ENCODE data around the gene SERINC4.
"Not testable (repeated sequence)": the region's sequence is repeated elsewhere in the genome, so short reads cannot be mapped to it uniquely, and the experiment has no call there.

Gene SERINC4

DNA sequence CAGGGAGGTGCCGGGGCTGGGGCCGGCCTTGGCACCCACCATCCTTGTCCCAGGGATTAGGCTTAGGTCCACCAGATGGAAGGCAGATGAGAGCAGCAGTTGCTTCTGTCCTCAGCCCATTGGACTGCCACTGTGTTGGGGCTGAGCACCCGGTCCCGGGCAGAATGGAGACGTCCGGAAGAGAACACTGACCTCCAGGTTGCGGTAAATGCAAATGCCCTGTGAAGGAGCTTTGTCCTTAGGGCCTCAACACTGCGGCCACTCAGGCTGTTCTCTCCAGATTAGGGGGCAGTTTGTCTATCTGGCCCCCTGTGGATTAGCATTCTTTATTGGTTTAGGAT, at the start of gene SERINC4:
Gene SERINC4, minus strand, starts transcription at position 276 of the 341 bp plus-strand sequence. Its CDS starts 234 bp downstream, at position 42.
- no peak for DNase-seq

DNA sequence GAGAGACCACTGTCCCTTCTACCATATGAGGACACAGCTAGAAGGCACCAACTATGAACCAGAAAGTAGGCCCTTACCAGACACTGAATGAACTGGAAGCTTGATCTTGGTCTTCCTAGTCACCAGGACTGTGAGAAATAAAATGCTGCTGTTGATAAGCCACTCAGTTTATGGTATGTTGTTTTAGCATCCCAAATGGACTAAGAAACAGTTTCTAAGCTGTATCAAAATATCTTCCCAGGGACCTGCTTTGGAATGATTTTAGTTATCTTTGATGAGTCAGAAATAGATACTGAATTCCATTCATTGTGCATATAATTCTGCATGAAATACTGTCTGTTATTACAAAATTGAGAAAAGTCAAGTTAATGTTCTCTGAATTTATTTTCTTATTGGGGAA, 45.4 kb upstream of the SERINC4 start:
- DNase-seq, result no peak

DNA sequence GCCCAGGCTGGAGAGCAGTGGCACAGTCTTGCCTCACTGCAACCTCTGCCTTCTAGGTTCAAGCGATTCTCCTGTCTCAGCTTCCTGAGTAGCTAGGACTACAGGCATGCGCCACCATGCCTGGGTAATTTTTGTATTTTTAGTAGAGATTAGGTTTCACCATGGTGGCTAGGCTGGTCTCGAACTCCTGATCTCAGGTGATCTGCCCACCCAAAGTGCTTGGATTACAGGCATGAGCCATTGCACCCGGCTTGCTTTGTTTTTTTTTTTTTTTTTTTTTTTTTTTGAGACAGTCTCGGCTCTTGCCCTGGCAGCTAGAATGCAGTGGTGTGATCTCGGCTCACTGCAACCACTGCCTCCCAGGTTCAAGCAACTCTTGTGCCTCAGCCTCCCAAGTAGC, 32.5 kb upstream of the SERINC4 start:
- not testable (repeated sequence) for DNase-seq

DNA sequence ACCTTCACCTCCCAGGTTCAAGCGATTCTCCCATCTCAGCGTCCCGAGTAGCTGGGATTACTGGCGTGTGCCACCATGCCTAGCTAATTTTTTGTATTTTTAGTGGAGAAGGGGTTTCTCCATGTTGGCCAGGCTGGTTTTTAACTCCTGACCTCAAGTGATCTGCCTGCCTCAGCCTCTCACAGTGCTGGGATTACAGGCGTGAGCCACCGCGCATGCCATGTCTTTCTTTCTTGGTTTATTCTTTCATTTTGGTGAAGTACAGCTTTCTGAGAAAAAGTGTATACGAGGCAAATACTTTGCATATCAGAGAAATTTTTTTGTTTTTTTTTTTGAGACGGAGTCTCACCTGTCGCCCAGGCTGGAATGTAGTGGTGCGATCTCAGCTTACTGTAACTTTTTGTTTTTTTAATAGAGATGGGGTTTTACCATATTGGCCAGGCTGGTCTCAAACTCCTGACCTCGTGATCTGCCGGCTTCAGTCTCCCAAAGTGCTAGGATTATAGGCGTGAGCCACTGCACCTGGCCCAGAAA, 31.6 kb upstream of the SERINC4 start:
- DNase-seq, result not testable (repeated sequence)

DNA sequence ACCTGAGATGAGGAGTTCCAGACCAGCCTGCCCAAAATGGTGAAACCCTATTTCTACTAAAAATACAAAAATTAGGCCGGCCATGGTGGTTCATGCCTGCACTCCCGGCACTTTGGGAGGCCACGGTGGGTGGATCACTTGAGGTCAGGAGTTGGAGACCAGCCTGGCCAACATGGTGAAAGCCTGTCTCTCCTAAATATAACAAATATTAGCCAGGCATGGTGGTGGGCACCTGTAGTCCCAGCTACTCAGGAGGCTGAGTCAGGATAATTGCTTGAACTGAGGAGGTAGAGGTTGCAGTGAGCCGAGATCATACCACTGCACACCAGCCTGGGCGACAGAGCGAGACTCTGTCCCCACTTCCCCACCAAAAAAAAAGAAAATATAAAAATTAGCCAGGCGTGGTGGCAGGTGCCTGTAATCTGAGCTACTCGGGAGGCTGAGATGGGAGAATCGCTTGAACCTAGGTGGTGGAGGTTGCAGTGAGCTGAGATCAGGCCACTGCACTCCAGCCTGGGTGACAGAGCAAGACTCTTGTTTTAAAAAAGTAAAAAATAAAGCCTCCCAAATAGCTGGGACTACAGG, 30.8 kb upstream of the SERINC4 start:
- not testable (repeated sequence) for DNase-seq

DNA sequence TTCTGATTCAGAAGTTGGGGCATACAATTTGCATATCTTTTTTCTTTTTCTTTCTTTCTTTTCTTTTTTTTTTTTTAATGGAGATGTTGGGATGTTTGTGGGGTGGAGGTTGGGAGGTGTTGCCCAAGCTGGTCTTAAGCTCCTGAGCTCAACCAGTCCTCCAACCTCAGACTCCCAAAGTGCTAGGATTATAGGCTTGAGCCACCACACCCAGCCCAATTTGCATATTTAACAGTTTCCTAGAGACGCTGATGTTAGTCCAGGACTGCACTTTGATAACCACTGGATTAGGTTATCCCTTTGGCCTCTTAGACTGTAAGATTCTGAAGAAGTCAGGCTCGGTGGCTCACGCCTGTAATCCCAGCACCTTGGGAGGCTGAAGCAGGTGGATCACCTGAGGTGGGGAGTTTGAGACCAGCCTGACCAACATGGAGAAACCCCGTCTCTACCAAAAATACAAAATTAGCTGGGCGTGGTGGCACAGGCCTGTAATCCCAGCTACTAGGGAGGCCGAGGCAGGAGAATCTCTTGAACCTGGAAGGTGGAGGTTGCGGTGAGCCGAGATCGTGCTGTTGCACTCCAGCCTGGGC, 30.0 kb upstream of the SERINC4 start:
- not testable (repeated sequence) for DNase-seq

DNA sequence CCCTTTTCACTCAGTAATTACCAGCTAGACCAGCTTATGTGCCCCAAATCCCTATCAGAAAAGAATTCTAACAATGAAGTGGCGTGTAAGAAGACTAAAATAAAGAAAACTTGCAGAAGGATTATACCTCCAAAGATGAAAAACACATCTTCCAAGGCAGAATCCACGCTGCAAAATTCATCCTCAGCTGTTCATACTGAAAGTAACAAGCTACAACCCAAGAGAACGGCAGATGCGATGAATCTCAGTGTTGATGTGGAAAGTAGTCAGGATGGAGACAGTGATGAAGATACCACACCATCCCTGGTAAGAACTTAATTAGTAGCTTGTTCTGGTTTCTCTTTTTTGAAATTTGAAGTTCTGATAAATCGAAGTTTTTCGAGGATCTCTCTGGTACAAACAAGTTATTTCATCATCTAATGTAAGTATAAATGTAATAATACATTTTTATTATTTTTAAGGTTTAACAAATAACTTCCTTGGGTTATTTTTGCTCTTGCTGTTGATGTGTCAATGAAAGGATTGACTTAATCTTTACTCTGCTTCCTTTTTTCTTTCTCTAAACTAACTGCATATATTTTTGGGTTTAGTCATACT, 28.1 kb upstream of the SERINC4 start:
- no peak for DNase-seq

DNA sequence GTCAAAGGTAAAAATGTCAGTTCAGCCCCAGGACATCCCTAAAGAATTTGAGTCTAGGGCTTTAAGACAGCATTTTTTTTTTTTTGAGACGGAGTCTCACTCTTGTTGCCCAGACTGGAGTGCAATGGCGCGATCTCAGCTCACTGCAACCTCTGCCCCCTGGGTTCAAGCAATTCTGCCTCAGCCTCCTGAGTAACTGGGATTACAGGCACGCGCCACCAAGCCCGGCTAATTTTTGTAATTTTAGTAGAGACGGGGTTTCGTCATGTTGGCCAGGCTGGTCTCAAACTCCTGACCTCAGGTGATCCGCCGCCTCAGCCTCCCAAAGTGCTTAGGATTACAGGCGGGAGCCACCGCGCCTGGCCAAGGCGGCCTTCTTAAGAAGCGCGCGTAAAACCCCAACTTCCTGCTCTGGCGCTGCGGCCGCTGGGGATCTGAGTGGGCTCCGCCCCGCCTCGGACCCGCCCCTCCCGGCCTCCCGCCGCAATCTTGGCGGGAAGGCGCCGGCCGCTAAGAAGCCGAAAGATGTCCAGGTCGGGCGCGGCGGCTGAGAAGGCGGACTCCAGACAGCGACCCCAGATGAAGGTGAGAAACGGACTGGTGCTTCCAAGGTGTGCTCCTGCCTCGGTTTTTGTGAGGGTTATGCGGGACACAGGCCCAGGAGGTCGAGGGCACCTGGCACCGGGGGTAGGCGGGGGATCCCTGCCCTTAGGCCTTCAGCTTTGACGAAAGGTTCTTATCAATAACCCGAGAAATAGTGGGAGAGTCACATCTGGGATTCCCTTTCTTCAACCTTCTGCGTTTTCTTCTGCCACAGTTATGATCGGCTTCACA, 26.7 kb upstream of the SERINC4 start, which contains the start of gene WDR76:
Gene WDR76, plus strand, starts transcription at position 495 of the 834 bp plus-strand sequence. Its CDS starts 31 bp downstream, at position 526.
- DNase-seq, result peak; percentile 26

DNA sequence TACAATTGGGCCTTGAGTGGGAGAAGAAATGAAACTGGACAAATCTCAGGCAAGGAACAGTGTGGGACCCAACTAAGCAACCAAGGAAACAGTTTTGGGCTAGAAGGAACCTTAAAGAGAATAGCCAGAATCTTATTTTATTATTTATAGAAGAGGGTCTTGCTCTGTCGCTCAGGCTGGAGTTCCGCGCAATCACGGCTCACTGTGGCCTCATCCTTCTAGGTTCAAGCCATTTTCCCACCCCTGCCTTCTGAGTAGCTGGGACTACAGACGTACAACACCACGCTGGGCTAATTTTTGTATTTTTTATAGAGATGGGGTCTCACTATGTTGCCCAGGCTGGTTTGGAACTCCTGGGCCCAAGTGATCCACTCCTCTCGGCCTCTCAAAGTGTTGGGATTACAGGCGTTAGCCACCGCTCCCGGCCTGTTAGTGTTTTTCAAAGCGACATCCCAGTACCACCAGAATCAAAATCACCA, 26.0 kb upstream of the SERINC4 start:
- DNase-seq, result no peak

DNA sequence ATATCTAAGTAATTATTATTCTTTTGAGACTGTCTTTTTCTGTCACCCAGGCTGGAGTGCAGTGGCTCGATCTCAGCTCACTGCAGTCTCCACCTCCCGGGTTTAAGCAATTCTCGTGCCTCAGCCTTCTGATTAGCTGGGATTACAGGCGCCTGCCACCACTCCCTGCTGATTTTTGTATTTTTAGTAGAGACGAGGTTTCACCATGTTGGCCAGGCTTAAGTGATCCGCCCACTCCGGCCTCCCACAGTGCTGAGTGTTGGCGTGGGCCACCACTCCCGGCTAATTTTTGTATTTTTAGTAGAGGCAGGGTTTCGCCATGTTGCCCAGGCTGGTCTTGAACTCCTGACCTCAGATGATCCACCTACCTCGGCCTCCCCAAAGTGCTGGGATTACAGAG, 25.3 kb upstream of the SERINC4 start:
- DNase-seq, result not testable (repeated sequence)

DNA sequence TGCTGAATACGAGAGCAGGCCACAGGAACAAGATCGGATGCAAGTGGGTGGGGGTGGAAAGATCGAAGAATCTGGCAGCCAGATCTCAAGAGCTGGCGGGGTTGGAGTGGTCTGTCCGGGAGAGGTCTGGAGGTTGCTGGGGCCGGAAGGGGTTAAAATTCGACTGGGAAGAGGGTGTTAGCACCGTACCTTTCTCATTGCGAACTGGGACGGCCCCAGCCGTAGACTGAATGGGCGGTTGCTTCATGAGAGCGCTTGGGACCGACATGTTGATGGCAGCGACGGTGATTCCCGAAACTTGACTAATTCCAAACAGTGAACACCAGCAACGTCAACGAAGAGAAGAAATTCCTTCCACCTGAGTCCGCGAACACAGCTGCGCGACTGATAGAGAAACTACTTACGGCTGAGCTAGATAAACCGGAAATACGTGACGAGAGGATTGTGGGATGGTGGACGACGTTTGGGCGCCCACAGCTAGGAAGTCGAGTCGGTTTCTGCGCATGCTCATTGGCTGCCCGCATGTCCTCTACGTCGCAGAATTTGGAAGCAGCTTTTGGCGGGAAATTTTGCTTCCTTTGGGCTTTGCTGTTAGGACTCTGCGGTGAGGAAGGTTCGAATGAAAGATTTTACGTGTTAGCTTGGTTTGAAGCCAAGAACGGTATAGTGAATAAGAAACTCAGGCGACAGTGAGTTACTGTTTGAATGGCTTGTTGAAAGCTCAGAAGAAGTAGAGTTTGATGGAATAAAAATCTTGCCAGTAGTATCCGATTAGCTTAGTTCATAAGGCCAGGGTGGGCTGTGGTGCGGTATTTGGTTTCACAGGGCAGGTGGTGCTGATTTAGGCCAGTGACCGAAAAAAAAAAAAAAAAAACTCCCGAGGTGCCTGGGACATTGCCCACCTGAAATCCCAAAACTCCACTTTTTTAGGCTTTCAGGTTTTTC, 24.6 kb upstream of the SERINC4 start, which contains the start of gene MFAP1:
Gene MFAP1, minus strand, starts transcription at position 389 of the 945 bp plus-strand sequence. Its CDS starts 121 bp downstream, at position 268.
- DNase-seq, result peak; percentile 88

DNA sequence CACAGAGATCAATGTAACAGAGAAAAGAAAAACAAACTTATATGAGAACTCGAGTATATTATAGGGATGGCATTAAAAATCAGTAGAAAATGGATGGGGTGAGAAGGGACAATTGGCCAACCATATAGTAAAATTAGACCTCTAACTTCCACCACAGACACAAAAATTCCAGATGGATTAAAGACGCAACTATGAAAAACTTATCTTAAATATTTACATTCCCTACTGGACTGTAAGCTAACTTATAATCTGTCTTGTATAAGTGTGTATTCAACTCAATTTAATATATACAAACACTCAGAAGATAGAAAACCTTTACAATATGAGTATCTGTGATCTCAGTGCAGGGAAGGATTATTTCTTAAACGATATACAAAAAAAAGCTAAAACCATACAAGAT, 21.5 kb upstream of the SERINC4 start:
- no peak for DNase-seq

DNA sequence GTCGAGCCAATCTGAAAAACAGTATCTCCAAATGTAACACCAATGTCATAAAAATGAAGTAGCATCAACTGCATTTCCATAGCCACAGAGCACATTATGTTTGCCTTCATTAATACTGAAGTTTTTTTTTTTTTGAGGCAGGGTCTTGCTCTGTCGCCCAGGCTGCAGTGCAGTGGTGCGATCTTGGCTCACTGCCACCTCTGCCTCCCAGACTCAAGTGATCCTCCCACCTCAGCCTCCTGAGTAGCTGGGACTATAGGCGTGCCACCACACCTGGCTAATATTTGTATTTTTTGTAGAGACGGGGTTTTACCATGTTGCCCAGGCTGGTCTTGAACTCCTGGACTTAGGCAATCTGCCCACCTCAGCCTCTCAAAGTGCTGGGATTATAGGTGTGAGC, 15.0 kb upstream of the SERINC4 start:
- DNase-seq, result not testable (repeated sequence)

DNA sequence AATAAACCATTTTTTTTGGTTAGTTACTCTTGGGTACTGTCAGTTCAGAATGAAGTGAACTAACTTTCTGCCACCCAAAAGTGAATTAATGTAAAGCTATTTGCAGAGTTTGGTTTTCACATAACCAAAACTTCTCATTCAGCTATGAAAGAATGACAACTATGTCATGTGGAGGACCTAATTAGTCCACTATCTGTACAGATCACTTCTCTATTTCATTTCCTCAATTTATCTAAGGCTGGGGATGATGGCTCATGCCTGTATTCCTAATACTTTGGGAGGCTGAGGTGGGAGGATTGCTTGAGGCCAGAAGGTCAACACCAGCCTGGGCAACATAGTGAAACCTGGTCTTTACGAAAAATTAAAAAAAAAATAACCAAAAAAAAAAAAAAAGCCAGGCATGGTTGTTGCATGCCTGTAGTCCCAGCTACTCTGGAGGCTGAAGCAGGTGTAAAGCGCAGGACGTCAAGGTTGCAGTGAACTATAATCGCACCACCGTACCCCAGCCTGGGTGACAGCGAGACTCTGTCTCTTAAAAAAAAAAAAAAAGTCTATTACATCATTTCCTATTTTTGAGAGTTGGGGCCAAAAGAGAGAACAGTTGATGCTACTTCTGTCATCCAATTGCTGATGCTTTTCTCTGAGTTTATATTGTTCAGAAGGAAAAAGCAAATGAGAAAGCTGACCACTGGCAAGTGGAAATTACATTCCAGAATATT, 9.1 kb upstream of the SERINC4 start:
- DNase-seq, result no peak

DNA sequence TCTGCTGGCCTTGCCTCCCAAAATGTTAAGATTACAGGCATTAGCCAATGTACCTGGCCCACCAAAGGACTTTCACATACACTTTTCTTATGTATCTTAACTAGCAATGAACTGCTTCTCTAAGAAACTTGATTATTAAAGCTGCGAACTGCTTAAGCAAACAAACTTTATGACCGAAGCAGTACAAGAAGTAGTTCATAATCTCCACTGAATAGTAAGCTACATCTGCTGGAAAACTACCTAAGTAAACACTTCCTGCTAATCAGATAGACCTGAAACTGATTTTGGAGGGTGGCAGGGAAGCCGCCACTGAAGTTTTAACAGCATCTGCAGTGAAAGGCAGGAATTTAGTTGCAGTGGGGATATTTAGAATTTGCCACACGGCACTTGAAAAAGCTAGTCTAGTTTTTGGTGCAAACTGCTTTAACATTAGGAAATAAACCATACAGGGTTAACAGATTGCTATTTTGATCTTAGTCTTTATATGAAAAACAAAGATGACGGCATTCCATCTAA, 8.5 kb upstream of the SERINC4 start:
- DNase-seq, result no peak

DNA sequence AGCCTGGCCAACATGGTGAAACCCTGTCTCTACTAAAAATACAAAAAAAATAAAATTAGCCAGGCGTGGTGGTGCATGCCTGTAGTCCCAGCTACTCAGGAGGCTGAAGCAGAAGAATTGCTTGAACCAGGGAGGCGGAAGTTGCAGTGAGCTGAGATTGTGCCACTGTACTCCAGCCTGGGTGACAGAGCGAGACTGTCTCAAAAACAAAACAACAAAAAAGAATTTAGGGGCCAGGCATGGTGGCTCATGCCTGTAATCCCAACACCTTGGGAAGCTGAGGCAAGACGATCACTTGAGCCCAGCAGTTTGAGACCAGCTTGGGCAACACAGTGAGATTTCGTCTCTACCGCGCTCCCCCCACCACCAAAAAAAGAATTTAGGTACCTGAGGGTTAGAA, 2.7 kb upstream of the SERINC4 start:
- DNase-seq, result not testable (repeated sequence)

DNA sequence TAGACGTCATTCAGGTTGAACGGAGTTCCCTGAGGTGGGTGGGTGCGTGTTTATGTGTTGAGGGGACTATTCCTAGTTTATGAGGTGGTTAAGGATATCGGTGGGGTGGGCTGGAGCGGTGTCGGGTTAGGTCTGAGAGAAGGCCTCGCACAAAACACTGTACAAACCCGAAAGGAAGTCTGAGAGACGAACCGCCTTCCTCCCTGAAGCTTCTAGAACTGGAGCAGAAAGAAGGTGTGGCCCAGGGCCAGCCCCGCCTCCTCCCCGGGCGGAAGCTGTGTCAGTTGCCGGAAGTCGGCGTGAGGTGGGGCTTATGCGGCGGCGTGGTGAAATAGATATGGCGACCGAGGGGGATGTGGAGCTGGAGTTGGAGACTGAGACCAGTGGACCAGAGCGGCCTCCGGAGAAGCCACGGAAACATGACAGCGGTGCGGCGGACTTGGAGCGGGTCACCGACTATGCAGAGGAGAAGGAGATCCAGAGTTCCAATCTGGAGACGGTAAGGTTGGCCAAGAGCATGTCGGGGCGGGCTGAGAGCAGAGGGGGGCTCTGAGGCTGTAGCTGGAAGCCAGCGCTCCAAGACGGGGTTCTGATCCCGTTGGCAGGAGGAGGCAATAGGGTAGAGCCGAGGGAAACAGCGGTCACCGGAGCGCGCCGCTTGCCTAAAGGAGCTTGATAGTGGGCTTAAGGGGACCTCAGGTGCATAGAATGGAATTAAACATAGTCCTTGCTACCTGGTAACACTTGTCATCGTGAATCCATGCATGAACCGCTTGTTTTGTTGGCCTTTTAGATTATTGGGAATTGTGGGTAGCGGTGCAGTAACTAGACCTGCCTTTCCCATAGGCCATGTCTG, 494 bp upstream of the SERINC4 start, which contains the start of gene HYPK:
Gene HYPK, plus strand, starts transcription at position 314 of the 856 bp plus-strand sequence. Its CDS starts 24 bp downstream, at position 338.
- DNase-seq, result peak; percentile 31

DNA sequence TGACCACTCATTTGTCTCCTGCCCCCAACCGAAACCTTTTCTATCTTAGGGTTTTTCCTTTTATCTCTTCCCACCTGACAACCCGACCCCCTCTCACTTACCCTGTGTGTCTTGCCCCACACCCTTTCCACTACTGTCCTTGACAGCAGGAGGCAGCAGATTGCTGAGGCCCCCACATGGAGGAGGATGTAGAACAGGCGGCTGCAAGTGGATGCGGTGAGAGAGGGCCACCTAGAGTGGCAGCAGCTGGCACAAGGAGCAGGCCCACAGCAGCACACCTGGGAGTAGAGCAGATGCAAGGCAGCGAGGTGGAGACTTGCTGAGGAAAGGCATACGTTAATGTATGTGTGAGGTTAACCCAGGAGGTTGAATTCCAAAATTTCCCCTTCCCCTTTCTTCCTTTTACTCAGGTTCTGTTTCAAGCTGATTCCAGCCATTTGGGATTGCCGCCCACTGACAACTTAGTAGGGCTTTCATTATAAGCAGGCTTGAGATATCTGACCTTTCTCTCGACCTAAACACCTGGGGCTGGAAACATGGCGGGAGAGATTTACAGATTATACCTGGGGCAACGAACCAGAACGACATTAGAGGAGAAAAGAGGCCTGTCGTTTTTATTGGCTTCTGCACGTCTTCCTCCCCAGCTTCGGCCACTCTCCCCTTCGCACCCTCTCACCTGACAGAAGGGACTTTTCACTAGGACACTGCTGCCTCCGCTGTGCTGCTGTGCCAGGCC, 643 bp downstream of the SERINC4 start:
- DNase-seq, result no peak

DNA sequence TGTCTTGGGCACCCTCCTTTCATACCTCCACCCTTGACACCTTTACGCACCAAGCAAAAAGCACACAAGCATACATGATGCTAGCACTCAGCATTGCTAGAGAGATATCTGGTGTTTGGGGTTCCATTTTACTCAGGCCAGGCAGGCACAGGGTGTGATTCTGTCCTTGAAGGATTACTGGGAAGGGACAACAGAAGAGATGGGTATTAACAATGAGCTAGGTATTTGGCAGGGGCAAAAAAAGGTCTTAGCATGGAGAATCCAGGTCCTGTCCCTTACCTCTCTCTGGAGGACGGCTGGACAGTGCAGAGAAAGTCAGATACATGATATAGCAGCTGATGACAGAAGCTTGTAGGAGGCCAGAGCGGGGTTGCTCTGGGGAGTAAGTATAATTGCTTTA, 3.5 kb downstream of the SERINC4 start:
- no peak for DNase-seq

Data from GF-D8 (cell line).